ENCODE measurements around the gene ADAMTS2.

The ADAMTS2 gene

GRCh38 chr5:179266291-179267070 lies 78.8 kb downstream of the ADAMTS2 start:
- TF ChIP-seq POLR2AphosphoS5 (IDR thresholded peaks at IDR 0.05; ENCODE audit: low read depth, low read length) = no peak
- no peak for TF ChIP-seq SPI1 (IDR thresholded peaks at IDR 0.05; ENCODE audit: low read depth, low read length)
- no peak for TF ChIP-seq TAF1 (IDR thresholded peaks at IDR 0.05; ENCODE audit: low read depth, low read length)
- TF ChIP-seq POLR2A (IDR thresholded peaks at IDR 0.05; ENCODE audit: low read depth, low read length) = no peak
- TF ChIP-seq POU2F2 (IDR thresholded peaks at IDR 0.05; ENCODE audit: low read depth, low read length) = no peak
- TF ChIP-seq PAX5 (IDR thresholded peaks at IDR 0.05; ENCODE audit: insufficient read depth, low read length, severe bottlenecking) = no peak
- FAIRE-seq (no peak), DNase-seq (ENCODE audit: insufficient read length, low spot score) (no peak)

- FAIRE-seq = no peak
- no peak for DNase-seq (ENCODE audit: insufficient read length, low spot score)
- TF ChIP-seq POLR2A (IDR thresholded peaks at IDR 0.05; ENCODE audit: low read depth, low read length) (no peak), TAF1 (IDR thresholded peaks at IDR 0.05; ENCODE audit: low read depth, low read length) (no peak), SPI1 (IDR thresholded peaks at IDR 0.05; ENCODE audit: low read depth, low read length) (no peak), POU2F2 (IDR thresholded peaks at IDR 0.05; ENCODE audit: low read depth, low read length) (no peak), POLR2AphosphoS5 (IDR thresholded peaks at IDR 0.05; ENCODE audit: low read depth, low read length) (no peak), PAX5 (IDR thresholded peaks at IDR 0.05; ENCODE audit: insufficient read depth, low read length, severe bottlenecking) (no peak)
Measured at GRCh38 chr5:179265514-179266290, 79.6 kb downstream of the ADAMTS2 start.

GRCh38 chr5:179264783-179265513 lies 80.3 kb downstream of the ADAMTS2 start:
- no peak for DNase-seq (ENCODE audit: insufficient read length, low spot score)
- no peak for TF ChIP-seq POLR2AphosphoS5 (IDR thresholded peaks at IDR 0.05; ENCODE audit: low read depth, low read length)
- no peak for TF ChIP-seq PAX5 (IDR thresholded peaks at IDR 0.05; ENCODE audit: insufficient read depth, low read length, severe bottlenecking)
- no peak for TF ChIP-seq POLR2A (IDR thresholded peaks at IDR 0.05; ENCODE audit: low read depth, low read length)
- TF ChIP-seq TAF1 (IDR thresholded peaks at IDR 0.05; ENCODE audit: low read depth, low read length) = no peak
- no peak for TF ChIP-seq SPI1 (IDR thresholded peaks at IDR 0.05; ENCODE audit: low read depth, low read length)
- no peak for TF ChIP-seq POU2F2 (IDR thresholded peaks at IDR 0.05; ENCODE audit: low read depth, low read length)
- no peak for FAIRE-seq

- TF ChIP-seq SPI1 (IDR thresholded peaks at IDR 0.05; ENCODE audit: low read depth, low read length) (no peak), POLR2A (IDR thresholded peaks at IDR 0.05; ENCODE audit: low read depth, low read length) (no peak), POLR2AphosphoS5 (IDR thresholded peaks at IDR 0.05; ENCODE audit: low read depth, low read length) (no peak), PAX5 (IDR thresholded peaks at IDR 0.05; ENCODE audit: insufficient read depth, low read length, severe bottlenecking) (no peak), TAF1 (IDR thresholded peaks at IDR 0.05; ENCODE audit: low read depth, low read length) (no peak), POU2F2 (IDR thresholded peaks at IDR 0.05; ENCODE audit: low read depth, low read length) (no peak)
- no peak for FAIRE-seq
- DNase-seq (ENCODE audit: insufficient read length, low spot score) = no peak
Measured at GRCh38 chr5:179264053-179264782, 81.0 kb downstream of the ADAMTS2 start.

GRCh38 chr5:179263391-179264052 lies 81.7 kb downstream of the ADAMTS2 start:
- TF ChIP-seq POLR2AphosphoS5 (IDR thresholded peaks at IDR 0.05; ENCODE audit: low read depth, low read length) (no peak), PAX5 (IDR thresholded peaks at IDR 0.05; ENCODE audit: insufficient read depth, low read length, severe bottlenecking) (no peak), SPI1 (IDR thresholded peaks at IDR 0.05; ENCODE audit: low read depth, low read length) (no peak), POLR2A (IDR thresholded peaks at IDR 0.05; ENCODE audit: low read depth, low read length) (no peak), TAF1 (IDR thresholded peaks at IDR 0.05; ENCODE audit: low read depth, low read length) (no peak), POU2F2 (IDR thresholded peaks at IDR 0.05; ENCODE audit: low read depth, low read length) (no peak)
- DNase-seq (ENCODE audit: insufficient read length, low spot score) (no peak), FAIRE-seq (no peak)

- TF ChIP-seq SPI1 (IDR thresholded peaks at IDR 0.05; ENCODE audit: low read depth, low read length) (no peak), TAF1 (IDR thresholded peaks at IDR 0.05; ENCODE audit: low read depth, low read length) (no peak), POLR2A (IDR thresholded peaks at IDR 0.05; ENCODE audit: low read depth, low read length) (no peak), POU2F2 (IDR thresholded peaks at IDR 0.05; ENCODE audit: low read depth, low read length) (no peak), POLR2AphosphoS5 (IDR thresholded peaks at IDR 0.05; ENCODE audit: low read depth, low read length) (no peak), PAX5 (IDR thresholded peaks at IDR 0.05; ENCODE audit: insufficient read depth, low read length, severe bottlenecking) (no peak)
- FAIRE-seq = no peak
Measured at GRCh38 chr5:179262126-179262920, 82.9 kb downstream of the ADAMTS2 start.

GRCh38 chr5:179261301-179262125 lies 83.7 kb downstream of the ADAMTS2 start:
- FAIRE-seq (no peak), DNase-seq (ENCODE audit: insufficient read length, low spot score) (no peak)
- no peak for TF ChIP-seq PAX5 (IDR thresholded peaks at IDR 0.05; ENCODE audit: insufficient read depth, low read length, severe bottlenecking)
- TF ChIP-seq POLR2AphosphoS5 (IDR thresholded peaks at IDR 0.05; ENCODE audit: low read depth, low read length) = no peak
- TF ChIP-seq POU2F2 (IDR thresholded peaks at IDR 0.05; ENCODE audit: low read depth, low read length) = no peak
- TF ChIP-seq TAF1 (IDR thresholded peaks at IDR 0.05; ENCODE audit: low read depth, low read length) = no peak
- no peak for TF ChIP-seq SPI1 (IDR thresholded peaks at IDR 0.05; ENCODE audit: low read depth, low read length)
- TF ChIP-seq POLR2A (IDR thresholded peaks at IDR 0.05; ENCODE audit: low read depth, low read length) = no peak

More at GRCh38 chr5:179262126-179262920, 82.9 kb downstream of the ADAMTS2 start:
- no peak for DNase-seq (ENCODE audit: insufficient read length, low spot score)

Measured in GM12891 (cell line).